Stimulated activated CD4-positive, alpha-beta T cell treated with anti-CD3 and anti-CD28 coated beads, Interleukin-1b, Interleukin-23, amount 100 ng/mL, for 4 hours (primary cell): ENCODE data around the gene TSPY9.
"Not testable (repeated sequence)": the region's sequence is repeated elsewhere in the genome, so short reads cannot be mapped to it uniquely, and the experiment has no call there.

Source experiments
- DNase-seq, 2 donors: peaks; one replicate each; pipeline ENCODE4 v3.0.0-alpha.2; 2020; ENCODE audit warnings: low read depth in 2 of 2

The TSPY9 gene

GRCh38 chrY:9486967-9487366, at the start of gene TSPY9:
TSPY9 (plus strand) TSS chrY:9487267; CDS start chrY:9487313, 46 bp downstream.
- not testable (repeated sequence) for DNase-seq

- not testable (repeated sequence) for DNase-seq
These were observed 20.4 kb upstream of the TSPY9 start, which contains the start of gene TSPY1 for GRCh38 chrY:9466655-9467054. TSPY1 (plus strand) TSS chrY:9466955; CDS start chrY:9467001, 46 bp downstream.

GRCh38 chrY:9504396-9504795, 17.3 kb downstream of the TSPY9 start:
- not testable (repeated sequence) for DNase-seq

- not testable (repeated sequence) for DNase-seq
These were observed 29.2 kb downstream of the TSPY9 start for GRCh38 chrY:9516287-9516686.

GRCh38 chrY:9527580-9527979, 40.5 kb downstream of the TSPY9 start, which contains the start of gene TSPY10:
TSPY10 (plus strand) TSS chrY:9527880; CDS start chrY:9527926, 46 bp downstream.
- not testable (repeated sequence) for DNase-seq
